GM19468 (cell line): ENCODE results near the gene NMT1.

Source experiments
- ATAC-seq: cut with Tn5 transposase; IDR thresholded peaks from one replicate; pipeline ENCODE4 v1.9.1; 2021; ENCODE audit warnings: mild to moderate bottlenecking, moderate library complexity, moderate number of reproducible peaks; ENCODE audit not compliant: unreplicated experiment; ENCODE audit errors: extremely low read depth

Gene NMT1

GRCh38 chr17:45131616-45132319, 70.7 kb downstream of the NMT1 start:
- ATAC-seq, result no peak

GRCh38 chr17:45132320-45132571, 71.1 kb downstream of the NMT1 start, which contains the start of gene PLCD3:
Gene PLCD3 (minus strand): TSS chr17:45132515. CDS start chr17:45132410, 105 bp downstream.
- no peak for ATAC-seq

GRCh38 chr17:45132572-45133463, 71.7 kb downstream of the NMT1 start:
- ATAC-seq, result no peak

- ATAC-seq, result peak; percentile 43
These were observed 74.3 kb downstream of the NMT1 start, which contains the start of gene ACBD4 for GRCh38 chr17:45135192-45135977. Gene ACBD4 (plus strand): TSS chr17:45135687. CDS start chr17:45136145, 458 bp downstream.

- no peak for ATAC-seq
These were observed 75.1 kb downstream of the NMT1 start for GRCh38 chr17:45135978-45136791.

GRCh38 chr17:45136846-45137560, 75.9 kb downstream of the NMT1 start:
- ATAC-seq, result no peak

GRCh38 chr17:45137561-45138305, 76.6 kb downstream of the NMT1 start:
- no peak for ATAC-seq

- ATAC-seq, result no peak
These were observed 77.9 kb downstream of the NMT1 start for GRCh38 chr17:45138911-45139532.

- no peak for ATAC-seq
These were observed 78.4 kb downstream of the NMT1 start for GRCh38 chr17:45139533-45139920.

- ATAC-seq, result no peak
These were observed 82.1 kb downstream of the NMT1 start for GRCh38 chr17:45143094-45143670.

GRCh38 chr17:45143767-45144198, 82.7 kb downstream of the NMT1 start:
- ATAC-seq, result no peak

- no peak for ATAC-seq
These were observed 83.3 kb downstream of the NMT1 start for GRCh38 chr17:45144199-45145034.

GRCh38 chr17:45145035-45145389, 83.9 kb downstream of the NMT1 start:
- no peak for ATAC-seq

GRCh38 chr17:45146166-45146565, 85.0 kb downstream of the NMT1 start:
- no peak for ATAC-seq

- no peak for ATAC-seq
These were observed 85.4 kb downstream of the NMT1 start for GRCh38 chr17:45146592-45146889.

GRCh38 chr17:45146890-45147580, 85.9 kb downstream of the NMT1 start:
- no peak for ATAC-seq
